Effector memory CD8-positive, alpha-beta T cell (primary cell): ENCODE data around the gene NBAS.

ENCODE experiments used
- ATAC-seq: fragments of 150-1000 bp; cut with Tn5 transposase; replicated peaks from 2 replicates; pipeline ENCODE4 v1.10.0; 2021; ENCODE audit warnings: mild to moderate bottlenecking, moderate library complexity
- DNase-seq, 3 experiments: peaks; one replicate each; pipeline ENCODE4 v3.0.0; 2021
- H3K27ac Mint-ChIP-seq, 2 donors: one replicate each; pipeline ENCODE4 v1.8.0; 2022; ENCODE audit warnings: mild to moderate bottlenecking in 2 of 2, mixed read lengths in 2 of 2, moderate library complexity in 2 of 2
- H3K27me3 Mint-ChIP-seq, 2 donors: one replicate each; pipeline ENCODE4 v1.8.0; 2022; ENCODE audit warnings: mixed read lengths in 2 of 2
- H3K36me3 Mint-ChIP-seq: one replicate; pipeline ENCODE4 v1.8.0; 2022; ENCODE audit warnings: mild to moderate bottlenecking, moderate library complexity, mixed read lengths; ENCODE audit not compliant: insufficient read depth
- H3K4me1 Mint-ChIP-seq, 2 donors: one replicate each; pipeline ENCODE4 v1.8.0; 2022; ENCODE audit warnings: low read depth in 2 of 2, mixed read lengths in 2 of 2
- H3K4me3 Mint-ChIP-seq, 2 donors: one replicate each; pipeline ENCODE4 v1.8.0; 2022; ENCODE audit warnings: mild to moderate bottlenecking in 2 of 2, mixed read lengths in 2 of 2, moderate library complexity in 2 of 2
- H3K9me3 Mint-ChIP-seq, 2 donors: one replicate each; pipeline ENCODE4 v1.8.0; 2022; ENCODE audit warnings: mixed read lengths in 2 of 2
- total RNA-seq, 9 experiments: gene quantifications; one replicate each; lab custom pipeline; 2026; lab: John Stamatoyannopoulos, UW

Gene NBAS
- total RNA-seq, result 99.8 to 187 (median 130) reads per million in 9 experiments

GRCh38 chr2:15560988-15561573, at the start of gene NBAS:
TSS of gene NBAS (minus strand) at chr2:15561334. CDS start at chr2:15561304, 30 bp downstream.
- no peaks in the 10 kb centered on the region for H3K9me3 Mint-ChIP-seq

GRCh38 chr2:15610430-15610952, 49.4 kb upstream of the NBAS start:
- Mint-ChIP-seq H3K4me3 (no peak overlapping the region), H3K9me3 (no peaks in the 10 kb centered on the region), H3K27me3 (no peaks in the 10 kb centered on the region), H3K27ac (no peak overlapping the region), H3K36me3 (peaks cover 61% of the 10 kb centered on the region), H3K4me1 (peaks cover 0 to 7% of the 10 kb centered on the region in 2 donors)
- no peak for DNase-seq
- no peak for ATAC-seq

More at GRCh38 chr2:15560988-15561573, at the start of gene NBAS:
- H3K4me1 Mint-ChIP-seq, result peaks cover 24 to 27% of the 10 kb centered on the region in 2 donors
- peaks cover 13% of the 10 kb centered on the region for H3K36me3 Mint-ChIP-seq
- peak; percentile 51 to 61 (median 53) for DNase-seq
- peak; percentile 88 for ATAC-seq
- H3K27me3 Mint-ChIP-seq, result peaks cover 0 to 13% of the 10 kb centered on the region in 2 donors
- H3K27ac Mint-ChIP-seq, result peak within 1 kb of the TSS; percentile 97 to 99
- peak within 1 kb of the TSS; percentile 98 to 99 for H3K4me3 Mint-ChIP-seq

GRCh38 chr2:15609341-15610042, 48.4 kb upstream of the NBAS start:
- no peak for ATAC-seq
- H3K4me1 Mint-ChIP-seq, result peaks cover 2 to 3% of the 10 kb centered on the region in 2 donors
- no peaks in the 10 kb centered on the region for H3K9me3 Mint-ChIP-seq
- H3K36me3 Mint-ChIP-seq, result peaks cover 62% of the 10 kb centered on the region
- no peak overlapping the region for H3K27ac Mint-ChIP-seq
- no peak overlapping the region for H3K4me3 Mint-ChIP-seq
- H3K27me3 Mint-ChIP-seq, result no peaks in the 10 kb centered on the region
- DNase-seq, result no peak

GRCh38 chr2:15608392-15608761, 47.2 kb upstream of the NBAS start:
- Mint-ChIP-seq H3K27me3 (no peaks in the 10 kb centered on the region), H3K4me3 (no peak overlapping the region), H3K27ac (no peak overlapping the region), H3K4me1 (peaks cover 0 to 3% of the 10 kb centered on the region in 2 donors), H3K9me3 (no peaks in the 10 kb centered on the region), H3K36me3 (peaks cover 73% of the 10 kb centered on the region)
- ATAC-seq, result no peak
- no peak for DNase-seq

- H3K27ac Mint-ChIP-seq, result no peak overlapping the region
- no peak overlapping the region for H3K4me3 Mint-ChIP-seq
- DNase-seq, result no peak
- ATAC-seq, result no peak
- no peaks in the 10 kb centered on the region for H3K27me3 Mint-ChIP-seq
- H3K9me3 Mint-ChIP-seq, result no peaks in the 10 kb centered on the region
- H3K36me3 Mint-ChIP-seq, result peaks cover 78% of the 10 kb centered on the region
- peaks cover 0 to 3% of the 10 kb centered on the region in 2 donors for H3K4me1 Mint-ChIP-seq
Observed at GRCh38 chr2:15607709-15608391, 46.7 kb upstream of the NBAS start.

- DNase-seq (no peak), ATAC-seq (no peak)
- Mint-ChIP-seq H3K27ac (no peak overlapping the region), H3K27me3 (no peaks in the 10 kb centered on the region), H3K4me1 (peaks cover 0 to 5% of the 10 kb centered on the region in 2 donors), H3K9me3 (no peaks in the 10 kb centered on the region), H3K36me3 (peaks cover 86% of the 10 kb centered on the region), H3K4me3 (no peak overlapping the region)
Observed at GRCh38 chr2:15606481-15607441, 45.6 kb upstream of the NBAS start.

GRCh38 chr2:15605721-15606120, 44.6 kb upstream of the NBAS start:
- no peak for DNase-seq
- H3K27ac Mint-ChIP-seq, result peak overlapping the region; percentile 44 to 46

GRCh38 chr2:15603948-15604347, 42.8 kb upstream of the NBAS start:
- no peak overlapping the region for H3K27ac Mint-ChIP-seq
- H3K27me3 Mint-ChIP-seq, result no peaks in the 10 kb centered on the region
- no peaks in the 10 kb centered on the region for H3K9me3 Mint-ChIP-seq
- H3K4me1 Mint-ChIP-seq, result peaks cover 0 to 5% of the 10 kb centered on the region in 2 donors
- H3K4me3 Mint-ChIP-seq, result no peak overlapping the region
- DNase-seq (no peak), ATAC-seq (no peak)
- peaks cover 97% of the 10 kb centered on the region for H3K36me3 Mint-ChIP-seq

More at GRCh38 chr2:15605721-15606120, 44.6 kb upstream of the NBAS start:
- no peak for ATAC-seq
- Mint-ChIP-seq H3K36me3 (peaks cover 96% of the 10 kb centered on the region), H3K4me3 (no peak overlapping the region), H3K9me3 (no peaks in the 10 kb centered on the region), H3K27me3 (no peaks in the 10 kb centered on the region), H3K4me1 (peaks cover 0 to 5% of the 10 kb centered on the region in 2 donors)

- H3K4me3 Mint-ChIP-seq, result no peak overlapping the region
- no peak overlapping the region for H3K27ac Mint-ChIP-seq
Observed at GRCh38 chr2:15603044-15603765, 42.1 kb upstream of the NBAS start.

GRCh38 chr2:15602393-15602792, 41.3 kb upstream of the NBAS start:
- Mint-ChIP-seq H3K9me3 (no peaks in the 10 kb centered on the region), H3K27me3 (no peaks in the 10 kb centered on the region), H3K36me3 (peaks cover 97% of the 10 kb centered on the region), H3K4me3 (no peak overlapping the region), H3K27ac (no peak overlapping the region), H3K4me1 (peaks cover 0 to 5% of the 10 kb centered on the region in 2 donors)
- DNase-seq (no peak), ATAC-seq (no peak)

More at GRCh38 chr2:15603044-15603765, 42.1 kb upstream of the NBAS start:
- DNase-seq (no peak), ATAC-seq (no peak)
- peaks cover 0 to 5% of the 10 kb centered on the region in 2 donors for H3K4me1 Mint-ChIP-seq
- no peaks in the 10 kb centered on the region for H3K27me3 Mint-ChIP-seq
- no peaks in the 10 kb centered on the region for H3K9me3 Mint-ChIP-seq
- H3K36me3 Mint-ChIP-seq, result peaks cover 97% of the 10 kb centered on the region

- H3K27me3 Mint-ChIP-seq, result no peaks in the 10 kb centered on the region
- H3K9me3 Mint-ChIP-seq, result no peaks in the 10 kb centered on the region
- no peak for ATAC-seq
- H3K36me3 Mint-ChIP-seq, result peaks cover 97% of the 10 kb centered on the region
- no peak overlapping the region for H3K4me3 Mint-ChIP-seq
- H3K27ac Mint-ChIP-seq, result no peak overlapping the region
- DNase-seq, result no peak
- peaks cover 0 to 5% of the 10 kb centered on the region in 2 donors for H3K4me1 Mint-ChIP-seq
Observed at GRCh38 chr2:15601681-15602080, 40.5 kb upstream of the NBAS start.

- H3K4me1 Mint-ChIP-seq, result peaks cover 5 to 6% of the 10 kb centered on the region in 2 donors
- H3K4me3 Mint-ChIP-seq, result no peak overlapping the region
- no peak overlapping the region for H3K27ac Mint-ChIP-seq
- no peaks in the 10 kb centered on the region for H3K9me3 Mint-ChIP-seq
- ATAC-seq (no peak), DNase-seq (no peak)
- H3K27me3 Mint-ChIP-seq, result no peaks in the 10 kb centered on the region
- peaks cover 97% of the 10 kb centered on the region for H3K36me3 Mint-ChIP-seq
Observed at GRCh38 chr2:15599994-15600393, 38.9 kb upstream of the NBAS start.
